Measurements from ENCODE around the gene HOXC9. TPM values are rescaled to one million over a fixed set of nuclear protein-coding genes. Genes with fewer than 3 reads are reported as not detected.

Gene HOXC9
- total RNA-seq, 1 donor from 2014 or later: not detected

- Mint-ChIP-seq H3K36me3 (ENCODE audit: low read depth) (no peaks in the 10 kb centered on the region), H3K4me3 (no peak overlapping the region), H3K9me3 (no peaks in the 10 kb centered on the region), H3K27me3 (peaks cover 92% of the 10 kb centered on the region), H3K27ac (no peak overlapping the region), H3K4me1 (peaks cover 27% of the 10 kb centered on the region)
- intact Hi-C loops (cut with micrococcal nuclease): loop anchor here (10.0 kb wide), 1 partner anchor 357 kb away; the partner anchor contains the start of gene GPR84
- no peak for DNase-seq
Observed at GRCh38 chr12:54008260-54008552, 8.2 kb downstream of the HOXC9 start.

GRCh38 chr12:54009171-54010052, 9.5 kb downstream of the HOXC9 start:
- peaks cover 27% of the 10 kb centered on the region for H3K4me1 Mint-ChIP-seq
- peak; percentile 74 for DNase-seq
- H3K27ac Mint-ChIP-seq: no peak overlapping the region
- intact Hi-C loops (cut with micrococcal nuclease): loop anchor here (5.0 to 10.0 kb wide), 2 partner anchors 37 to 355 kb away; partner anchors contain the start of genes GPR84, HOTAIR and HOXC11
- peak overlapping the region; percentile 32 for H3K4me3 Mint-ChIP-seq
- no peaks in the 10 kb centered on the region for H3K9me3 Mint-ChIP-seq
- H3K36me3 Mint-ChIP-seq (ENCODE audit: low read depth): no peaks in the 10 kb centered on the region
- H3K27me3 Mint-ChIP-seq: peaks cover 93% of the 10 kb centered on the region

- H3K4me1 Mint-ChIP-seq: peaks cover 29% of the 10 kb centered on the region
- DNase-seq: no peak
- intact Hi-C loops (cut with micrococcal nuclease): loop anchor here (5.0 kb wide), 1 partner anchor 38 kb away; the partner anchor contains the start of genes HOTAIR and HOXC11
Observed at GRCh38 chr12:54010053-54010971, 10.4 kb downstream of the HOXC9 start.

GRCh38 chr12:54010972-54011664, 11.2 kb downstream of the HOXC9 start:
- H3K9me3 Mint-ChIP-seq: no peaks in the 10 kb centered on the region
- H3K27me3 Mint-ChIP-seq: peaks cover 91% of the 10 kb centered on the region
- intact Hi-C loops (cut with micrococcal nuclease): loop anchor here (5.0 kb wide), 1 partner anchor 39 kb away; the partner anchor contains the start of genes HOTAIR and HOXC11
- no peaks in the 10 kb centered on the region for H3K36me3 Mint-ChIP-seq (ENCODE audit: low read depth)
- peaks cover 24% of the 10 kb centered on the region for H3K4me1 Mint-ChIP-seq
- DNase-seq: no peak
- H3K4me3 Mint-ChIP-seq: peak overlapping the region; percentile 12
- no peak overlapping the region for H3K27ac Mint-ChIP-seq

More at GRCh38 chr12:54010053-54010971, 10.4 kb downstream of the HOXC9 start:
- Mint-ChIP-seq H3K4me3 (peak overlapping the region; percentile 1), H3K27me3 (peaks cover 93% of the 10 kb centered on the region), H3K27ac (no peak overlapping the region), H3K9me3 (no peaks in the 10 kb centered on the region), H3K36me3 (ENCODE audit: low read depth) (no peaks in the 10 kb centered on the region)

- no peaks in the 10 kb centered on the region for H3K36me3 Mint-ChIP-seq (ENCODE audit: low read depth)
- H3K9me3 Mint-ChIP-seq: no peaks in the 10 kb centered on the region
- peaks cover 16% of the 10 kb centered on the region for H3K4me1 Mint-ChIP-seq
- DNase-seq: no peak
- intact Hi-C loops (cut with micrococcal nuclease): loop anchor here (5.0 kb wide), 1 partner anchor 40 kb away; the partner anchor contains the start of genes HOTAIR and HOXC11
- no peak overlapping the region for H3K27ac Mint-ChIP-seq
- no peak overlapping the region for H3K4me3 Mint-ChIP-seq
- peaks cover 88% of the 10 kb centered on the region for H3K27me3 Mint-ChIP-seq
Observed at GRCh38 chr12:54011665-54012532, 11.9 kb downstream of the HOXC9 start.

GRCh38 chr12:54012631-54013409, 12.9 kb downstream of the HOXC9 start:
- Mint-ChIP-seq H3K27me3 (peaks cover 87% of the 10 kb centered on the region), H3K4me1 (peaks cover 21% of the 10 kb centered on the region), H3K9me3 (no peaks in the 10 kb centered on the region), H3K36me3 (ENCODE audit: low read depth) (peaks cover 2% of the 10 kb centered on the region), H3K27ac (no peak overlapping the region), H3K4me3 (no peak overlapping the region)
- no peak for DNase-seq
- intact Hi-C loops (cut with micrococcal nuclease): loop anchor here (5.0 kb wide), 1 partner anchor 41 kb away; the partner anchor contains the start of genes HOTAIR and HOXC11

- intact Hi-C loops (cut with micrococcal nuclease): loop anchor here (5.0 kb wide), 1 partner anchor 42 kb away; the partner anchor contains the start of genes HOTAIR and HOXC11
- no peaks in the 10 kb centered on the region for H3K9me3 Mint-ChIP-seq
- H3K4me1 Mint-ChIP-seq: peaks cover 20% of the 10 kb centered on the region
- DNase-seq: no peak
- H3K27ac Mint-ChIP-seq: no peak overlapping the region
- H3K36me3 Mint-ChIP-seq (ENCODE audit: low read depth): peaks cover 2% of the 10 kb centered on the region
- H3K4me3 Mint-ChIP-seq: peak overlapping the region; percentile 11
- H3K27me3 Mint-ChIP-seq: peaks cover 79% of the 10 kb centered on the region
Observed at GRCh38 chr12:54014377-54015017, 14.5 kb downstream of the HOXC9 start.

- intact Hi-C loops (cut with micrococcal nuclease): no loop called here
- peak overlapping the region; percentile 11 for H3K4me3 Mint-ChIP-seq
- no peak overlapping the region for H3K27ac Mint-ChIP-seq
- DNase-seq: no peak
- H3K9me3 Mint-ChIP-seq: no peaks in the 10 kb centered on the region
- peaks cover 2% of the 10 kb centered on the region for H3K36me3 Mint-ChIP-seq (ENCODE audit: low read depth)
- peaks cover 22% of the 10 kb centered on the region for H3K4me1 Mint-ChIP-seq
- H3K27me3 Mint-ChIP-seq: peaks cover 79% of the 10 kb centered on the region
Observed at GRCh38 chr12:54015018-54015931, 15.3 kb downstream of the HOXC9 start.

- Mint-ChIP-seq H3K27ac (no peak overlapping the region), H3K36me3 (ENCODE audit: low read depth) (peaks cover 2% of the 10 kb centered on the region), H3K9me3 (no peaks in the 10 kb centered on the region), H3K27me3 (peaks cover 79% of the 10 kb centered on the region), H3K4me3 (no peak overlapping the region), H3K4me1 (peaks cover 21% of the 10 kb centered on the region)
- intact Hi-C loops (cut with micrococcal nuclease): no loop called here
- no peak for DNase-seq
Observed at GRCh38 chr12:54016051-54016450, 16.1 kb downstream of the HOXC9 start.

GRCh38 chr12:54016478-54016964, 16.6 kb downstream of the HOXC9 start:
- intact Hi-C loops (cut with micrococcal nuclease): no loop called here
- no peak for DNase-seq

More at GRCh38 chr12:54016478-54016964, 16.6 kb downstream of the HOXC9 start:
- Mint-ChIP-seq H3K27ac (no peak overlapping the region), H3K4me3 (no peak overlapping the region), H3K4me1 (peaks cover 18% of the 10 kb centered on the region), H3K36me3 (ENCODE audit: low read depth) (peaks cover 2% of the 10 kb centered on the region), H3K27me3 (peaks cover 79% of the 10 kb centered on the region), H3K9me3 (no peaks in the 10 kb centered on the region)
